Measurements from ENCODE around the gene FAM131C. TPM values are rescaled to one million over a fixed set of nuclear protein-coding genes. Genes with fewer than 3 reads are reported as not detected.
"Not testable (repeated sequence)": the region's sequence is repeated elsewhere in the genome, so short reads cannot be mapped to it uniquely, and the experiment has no call there.

The FAM131C gene
- total RNA-seq, 1 experiment from 2014 or later = 0.63 TPM

GRCh38 chr1:16107039-16107438 is 33.6 kb upstream of the FAM131C start:
- DNase-seq (ENCODE audit: low read depth) = not testable (repeated sequence)

DNA sequence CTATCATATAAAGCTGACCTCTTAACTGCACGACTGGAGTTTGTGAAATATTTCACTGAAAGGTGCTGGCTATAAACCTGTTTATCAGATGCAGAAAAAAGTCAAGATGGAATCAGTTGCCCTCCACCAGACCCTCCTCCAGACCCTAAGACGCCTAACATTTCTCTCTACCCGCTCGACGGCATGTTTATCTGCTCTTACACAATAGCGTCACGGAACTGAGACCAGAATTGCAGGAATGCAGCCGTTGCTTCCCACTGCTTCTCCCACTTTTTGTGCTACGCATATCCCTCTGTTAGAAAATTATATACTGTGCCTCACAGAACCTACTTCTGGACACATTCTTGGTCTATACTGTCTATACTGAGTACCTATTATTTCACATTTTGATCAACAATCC is 28.2 kb upstream of the FAM131C start:
- no peak for DNase-seq (ENCODE audit: low read depth)

GRCh38 chr1:16099412-16099811 is 26.0 kb upstream of the FAM131C start:
- no peak for DNase-seq (ENCODE audit: low read depth)

- no peak for DNase-seq (ENCODE audit: low read depth)
Measured at GRCh38 chr1:16095447-16095846, 22.0 kb upstream of the FAM131C start.

GRCh38 chr1:16094453-16095158 is 21.2 kb upstream of the FAM131C start:
- DNase-seq (ENCODE audit: low read depth) = no peak

GRCh38 chr1:16093611-16094010 is 20.2 kb upstream of the FAM131C start:
- no peak for DNase-seq (ENCODE audit: low read depth)

GRCh38 chr1:16092923-16093511 is 19.6 kb upstream of the FAM131C start:
- no peak for DNase-seq (ENCODE audit: low read depth)

GRCh38 chr1:16092097-16092922 is 18.9 kb upstream of the FAM131C start:
- DNase-seq (ENCODE audit: low read depth) = no peak

DNA sequence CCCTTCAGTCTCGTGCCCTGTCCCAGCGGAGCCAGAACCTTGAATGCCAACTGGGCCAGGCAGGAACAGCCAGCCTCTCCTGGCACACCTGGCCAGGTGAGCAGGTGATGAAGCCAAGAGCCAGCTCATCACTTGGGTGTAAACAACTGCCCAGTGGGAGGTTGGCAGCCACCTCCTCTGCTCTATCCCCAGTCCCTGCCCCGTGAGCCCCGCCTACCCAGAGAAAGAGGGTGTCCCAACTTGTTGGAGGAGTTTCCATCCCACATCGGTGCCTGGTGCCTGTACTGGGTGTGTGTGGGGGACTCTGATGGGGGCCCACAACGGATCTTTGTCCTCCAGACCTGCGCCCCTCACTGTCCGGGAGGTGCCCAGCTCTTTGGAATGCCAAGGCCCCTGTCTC is 17.8 kb upstream of the FAM131C start:
- no peak for DNase-seq (ENCODE audit: low read depth)

- DNase-seq (ENCODE audit: low read depth) = no peak
Measured at GRCh38 chr1:16090076-16090826, 16.8 kb upstream of the FAM131C start.

GRCh38 chr1:16088996-16089395 is 15.5 kb upstream of the FAM131C start:
- DNase-seq (ENCODE audit: low read depth) = no peak

DNA sequence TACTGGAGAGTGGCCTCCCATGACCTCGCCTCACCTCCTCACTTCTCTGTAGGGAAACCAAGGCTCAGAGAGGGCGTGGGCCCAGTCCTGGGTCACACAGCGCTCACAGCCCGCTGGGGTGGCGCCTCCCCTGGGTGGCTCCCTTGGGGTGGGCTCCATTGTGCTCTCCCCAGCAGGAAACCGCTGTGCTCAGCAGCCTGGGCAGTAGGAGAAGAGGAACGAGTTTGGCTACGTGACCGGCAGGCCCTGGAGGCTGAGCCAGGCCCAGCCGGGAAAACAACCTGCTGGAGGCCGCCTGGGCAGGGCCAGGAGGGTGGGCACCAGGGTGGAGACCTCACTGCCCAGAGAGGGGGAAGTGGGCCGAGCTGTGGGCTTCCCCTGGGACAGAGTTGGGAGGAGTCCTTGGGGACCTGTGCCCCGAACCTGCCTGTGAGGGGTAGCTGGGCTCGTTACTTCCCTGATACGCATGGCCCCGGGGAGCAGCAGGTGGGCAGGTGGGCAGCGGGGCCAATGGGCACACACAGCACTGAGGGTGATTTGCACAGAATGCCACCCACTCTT is 15.0 kb upstream of the FAM131C start:
- no peak for DNase-seq (ENCODE audit: low read depth)

DNA sequence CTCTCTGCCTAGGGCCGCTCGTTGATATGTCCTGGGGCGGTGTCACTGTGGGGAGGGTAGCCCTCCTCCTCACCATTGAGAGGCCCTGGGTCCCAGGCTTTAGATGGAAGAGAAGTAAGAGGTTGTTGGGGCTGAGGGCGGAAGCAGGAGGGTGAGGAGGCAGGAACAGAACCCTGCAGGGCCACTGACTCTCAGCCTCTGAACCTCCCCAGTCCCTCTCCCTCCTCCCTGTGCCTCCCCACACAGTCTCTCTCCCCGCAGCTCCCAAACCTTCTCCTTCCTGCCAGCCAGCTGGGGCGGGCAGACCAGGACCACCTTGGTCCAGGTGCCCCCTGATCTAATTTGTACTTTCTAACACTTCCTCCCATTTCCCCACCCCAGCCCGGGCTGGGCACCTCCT is 14.3 kb upstream of the FAM131C start:
- DNase-seq (ENCODE audit: low read depth) = no peak

GRCh38 chr1:16085522-16085921 is 12.1 kb upstream of the FAM131C start:
- no peak for DNase-seq (ENCODE audit: low read depth)

GRCh38 chr1:16083486-16083885 is 10.0 kb upstream of the FAM131C start:
- no peak for DNase-seq (ENCODE audit: low read depth)

- peak; percentile 52 for DNase-seq (ENCODE audit: low read depth)
Measured at GRCh38 chr1:16082283-16083038, 9.0 kb upstream of the FAM131C start.

- no peak for DNase-seq (ENCODE audit: low read depth)
Measured at GRCh38 chr1:16081636-16082035, 8.2 kb upstream of the FAM131C start.

DNA sequence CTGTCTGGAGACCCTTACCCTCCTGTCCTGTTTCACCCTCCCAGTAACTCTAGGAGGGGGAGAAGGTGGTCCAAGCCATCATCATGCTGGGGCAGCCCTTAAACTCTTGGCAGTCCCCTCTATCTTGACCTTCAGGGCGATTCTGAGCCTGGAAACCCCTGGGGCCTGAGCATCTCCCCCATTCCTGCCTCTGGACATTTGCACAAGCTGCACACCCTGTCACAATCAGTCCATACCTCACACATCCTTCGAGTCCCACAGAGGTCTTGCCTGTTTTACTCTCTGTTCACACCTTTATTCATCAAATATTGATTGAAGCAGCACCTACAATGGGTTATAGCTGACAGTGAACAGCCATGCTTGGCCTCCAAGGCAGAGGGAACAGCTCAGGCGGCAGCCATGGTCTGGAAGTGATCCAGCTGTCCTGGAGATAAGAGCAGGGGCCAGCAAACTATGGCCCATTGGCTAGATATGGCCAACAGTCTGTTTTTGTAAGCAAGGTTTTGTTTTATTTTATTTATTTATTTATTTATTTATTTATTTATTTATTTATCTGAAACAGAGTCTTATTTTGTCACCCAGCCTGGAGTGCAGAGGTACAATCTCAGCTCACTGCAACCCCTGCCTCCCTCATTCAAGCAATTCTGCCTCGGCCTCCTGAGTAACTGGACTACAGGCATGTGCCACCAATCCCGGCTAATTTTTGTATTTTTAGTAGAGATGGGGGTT is 7.1 kb upstream of the FAM131C start:
- no peak for DNase-seq (ENCODE audit: low read depth)

GRCh38 chr1:16078925-16079656 is 5.6 kb upstream of the FAM131C start:
- peak; percentile 60 for DNase-seq (ENCODE audit: low read depth)

All from LHCN-M2 (cell line).